ENCODE data around the gene TTC21A.

- TF ChIP-seq CTCF (conservative IDR thresholded peaks at IDR 0.05; ENCODE audit: low read depth in 2 of 2): no peak
- TF ChIP-seq EZH2 (IDR thresholded peaks at IDR 0.05; ENCODE audit: low read depth, unreplicated experiment): no peak
- no peak for TF ChIP-seq REST (IDR thresholded peaks at IDR 0.05; ENCODE audit: unreplicated experiment)
- no peak for TF ChIP-seq POLR2AphosphoS5 (IDR thresholded peaks at IDR 0.05; ENCODE audit: low read depth)
- TF ChIP-seq ETS1 (IDR thresholded peaks at IDR 0.05): no peak
- TF ChIP-seq EZH2phosphoT487 (IDR thresholded peaks at IDR 0.05; ENCODE audit: unreplicated experiment): no peak
- TF ChIP-seq JUNB (IDR thresholded peaks at IDR 0.05; ENCODE audit: unreplicated experiment): no peak
- no peak for TF ChIP-seq ZNF331 (CRISPR knock-in tag; IDR thresholded peaks at IDR 0.05; ENCODE audit: low read depth)
- TF ChIP-seq NANOG (IDR thresholded peaks at IDR 0.05; ENCODE audit: borderline replicate concordance): no peak
Observed at GRCh38 chr3:39137991-39138803, 30.7 kb downstream of the TTC21A start.

Data from GM23338 (cell line).